ENCODE measurements around the gene RBM33.

- TF ChIP-seq SUZ12 (IDR thresholded peaks at IDR 0.05; ENCODE audit: extremely low read depth, insufficient read depth, insufficient read length) (no peak), ZNF274 (IDR thresholded peaks at IDR 0.05; ENCODE audit: low read depth, low read length) (no peak), YY1 (IDR thresholded peaks at IDR 0.05; ENCODE audit: insufficient read depth, insufficient read length) (no peak)
Observed at GRCh38 chr7:155724327-155725005, 80.0 kb downstream of the RBM33 start.

Measured in NT2/D1 (cell line).